Fibroblast of pulmonary artery (primary cell): ENCODE data around the gene RALY.

ENCODE experiments used
- DNase-seq: peaks from one replicate; pipeline ENCODE4 v3.0.0-alpha.2; 2010; ENCODE audit warnings: low read depth
- H3K4me3 ChIP-seq: replicated peaks from 2 replicates; pipeline ENCODE4 v1.5.1; 2011; ENCODE audit warnings: low read depth, mild to moderate bottlenecking, control low read depth, low read length, moderate library complexity
- TF ChIP-seq, protein P1 (sequence below): IDR thresholded peaks from 2 replicates; pipeline ENCODE4 v1.5.1; 2011; ENCODE audit warnings: mild to moderate bottlenecking, control low read depth, low read length, inconsistent platforms; ENCODE audit errors: missing control alignments

RALY gene

DNA sequence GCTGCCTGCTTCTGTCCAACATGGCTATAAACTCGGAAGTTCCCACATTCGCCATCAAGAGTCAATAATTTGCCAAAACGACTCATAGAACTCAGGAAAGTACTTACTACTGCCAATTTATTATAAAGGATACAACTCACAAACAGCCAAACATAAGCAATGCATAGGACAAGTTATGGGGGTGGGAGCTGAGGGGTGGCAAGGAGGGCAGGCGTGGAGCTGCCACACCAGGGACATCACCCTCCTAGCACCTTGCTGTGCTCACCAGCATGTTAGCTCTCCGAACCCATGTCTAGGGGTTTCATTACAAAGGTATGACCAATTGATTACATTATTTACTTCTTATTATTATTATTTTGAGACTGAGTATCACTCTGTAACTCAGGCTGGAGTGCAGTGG is 106.0 kb downstream of the RALY start:
- no peak for DNase-seq
- TF ChIP-seq, protein P1, sequence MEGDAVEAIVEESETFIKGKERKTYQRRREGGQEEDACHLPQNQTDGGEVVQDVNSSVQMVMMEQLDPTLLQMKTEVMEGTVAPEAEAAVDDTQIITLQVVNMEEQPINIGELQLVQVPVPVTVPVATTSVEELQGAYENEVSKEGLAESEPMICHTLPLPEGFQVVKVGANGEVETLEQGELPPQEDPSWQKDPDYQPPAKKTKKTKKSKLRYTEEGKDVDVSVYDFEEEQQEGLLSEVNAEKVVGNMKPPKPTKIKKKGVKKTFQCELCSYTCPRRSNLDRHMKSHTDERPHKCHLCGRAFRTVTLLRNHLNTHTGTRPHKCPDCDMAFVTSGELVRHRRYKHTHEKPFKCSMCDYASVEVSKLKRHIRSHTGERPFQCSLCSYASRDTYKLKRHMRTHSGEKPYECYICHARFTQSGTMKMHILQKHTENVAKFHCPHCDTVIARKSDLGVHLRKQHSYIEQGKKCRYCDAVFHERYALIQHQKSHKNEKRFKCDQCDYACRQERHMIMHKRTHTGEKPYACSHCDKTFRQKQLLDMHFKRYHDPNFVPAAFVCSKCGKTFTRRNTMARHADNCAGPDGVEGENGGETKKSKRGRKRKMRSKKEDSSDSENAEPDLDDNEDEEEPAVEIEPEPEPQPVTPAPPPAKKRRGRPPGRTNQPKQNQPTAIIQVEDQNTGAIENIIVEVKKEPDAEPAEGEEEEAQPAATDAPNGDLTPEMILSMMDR, result no peak
- H3K4me3 ChIP-seq, result no peak overlapping the region

DNA sequence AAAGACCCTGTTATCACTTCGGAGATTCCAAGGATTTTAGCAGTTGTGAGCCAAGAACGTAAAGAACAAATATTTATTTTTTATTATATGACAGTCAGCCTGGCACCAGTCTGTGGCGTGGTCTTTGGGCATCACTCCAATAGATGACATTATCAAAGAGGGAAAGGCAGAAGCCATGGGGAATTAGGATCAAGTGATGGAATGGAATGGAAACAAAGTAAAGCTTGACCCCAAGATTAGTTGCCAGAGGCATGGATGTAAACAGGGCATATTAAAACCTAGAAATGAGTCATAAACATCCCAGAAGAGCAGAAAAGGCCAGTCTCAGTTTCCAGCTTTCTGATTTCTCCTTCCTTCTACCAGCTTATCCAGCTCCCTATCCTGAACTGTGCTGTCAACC is 106.9 kb downstream of the RALY start:
- H3K4me3 ChIP-seq, result no peak overlapping the region
- no peak for DNase-seq
- TF ChIP-seq, protein P1, result no peak

DNA sequence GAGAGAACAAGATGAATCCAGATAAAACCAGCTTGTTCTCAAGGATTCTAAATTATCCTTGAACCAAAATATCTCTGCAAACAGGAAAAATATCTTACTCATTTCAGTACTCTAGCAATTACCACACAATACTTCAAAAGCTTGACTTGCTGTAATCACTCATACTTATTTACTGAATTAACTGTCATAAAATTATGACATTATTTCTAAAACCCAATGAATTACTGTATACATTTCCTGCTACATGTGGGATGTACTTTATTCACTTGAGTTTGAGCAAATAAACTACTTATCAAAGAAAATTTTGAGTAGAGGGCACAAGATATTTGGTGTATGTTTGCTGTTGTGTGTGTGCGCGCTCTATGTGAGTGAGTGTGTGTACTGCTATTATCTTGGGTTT is 108.6 kb downstream of the RALY start:
- no peak for DNase-seq
- no peak overlapping the region for H3K4me3 ChIP-seq
- TF ChIP-seq, protein P1, result no peak

DNA sequence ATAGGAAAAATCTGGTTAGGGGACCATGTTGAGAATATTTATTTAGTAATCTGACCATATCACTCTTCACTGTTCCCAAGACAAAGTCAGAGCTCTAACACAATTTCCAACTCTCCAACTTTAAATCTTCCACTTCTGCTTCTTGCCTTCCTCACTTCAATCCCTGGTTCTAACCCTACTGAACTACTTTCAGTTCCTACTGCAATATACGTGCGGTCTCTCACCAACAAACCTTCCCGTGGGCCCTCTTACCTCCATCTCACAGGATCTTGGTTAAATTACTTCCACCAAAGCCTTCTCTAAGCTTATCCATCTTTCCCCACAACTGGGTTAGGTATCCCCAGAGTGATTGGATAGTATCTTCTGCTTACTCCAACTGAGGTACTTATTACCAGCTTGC is 110.3 kb downstream of the RALY start:
- no peak for DNase-seq
- no peak overlapping the region for H3K4me3 ChIP-seq
- TF ChIP-seq, protein P1, result no peak

DNA sequence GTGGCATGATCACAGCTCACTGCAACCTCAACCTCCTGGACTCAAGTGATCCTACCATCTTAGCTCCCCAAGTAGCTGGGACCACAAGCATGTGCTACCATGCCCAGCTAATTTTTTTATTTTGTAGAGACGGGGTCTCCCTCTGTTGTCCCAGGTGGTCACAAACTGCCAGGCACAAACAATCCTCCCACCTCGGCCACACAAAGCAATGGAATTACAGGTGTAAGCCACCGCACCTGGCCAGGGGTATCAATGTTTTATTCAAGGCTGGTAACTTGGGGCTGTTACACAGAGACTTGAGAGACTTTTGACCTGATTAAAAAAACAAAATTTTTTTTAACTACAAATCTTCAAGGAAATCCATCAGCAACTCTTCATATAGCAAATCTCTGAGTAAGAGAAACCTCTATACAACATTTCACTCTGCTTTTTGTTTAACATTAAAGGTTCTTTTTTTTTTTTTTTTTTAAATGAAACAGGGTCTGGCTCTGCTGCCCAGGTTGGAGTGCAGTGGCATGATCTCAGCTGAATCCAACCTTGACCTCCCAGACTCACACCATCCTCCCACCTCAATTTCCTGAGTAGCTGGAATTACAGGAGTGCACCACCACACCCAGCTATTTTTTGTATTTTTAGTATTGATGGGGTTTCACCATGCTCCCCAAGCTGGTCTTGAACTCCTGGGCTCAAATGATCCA is 112.4 kb downstream of the RALY start:
- DNase-seq, result no peak
- no peak overlapping the region for H3K4me3 ChIP-seq
- TF ChIP-seq, protein P1, result no peak

DNA sequence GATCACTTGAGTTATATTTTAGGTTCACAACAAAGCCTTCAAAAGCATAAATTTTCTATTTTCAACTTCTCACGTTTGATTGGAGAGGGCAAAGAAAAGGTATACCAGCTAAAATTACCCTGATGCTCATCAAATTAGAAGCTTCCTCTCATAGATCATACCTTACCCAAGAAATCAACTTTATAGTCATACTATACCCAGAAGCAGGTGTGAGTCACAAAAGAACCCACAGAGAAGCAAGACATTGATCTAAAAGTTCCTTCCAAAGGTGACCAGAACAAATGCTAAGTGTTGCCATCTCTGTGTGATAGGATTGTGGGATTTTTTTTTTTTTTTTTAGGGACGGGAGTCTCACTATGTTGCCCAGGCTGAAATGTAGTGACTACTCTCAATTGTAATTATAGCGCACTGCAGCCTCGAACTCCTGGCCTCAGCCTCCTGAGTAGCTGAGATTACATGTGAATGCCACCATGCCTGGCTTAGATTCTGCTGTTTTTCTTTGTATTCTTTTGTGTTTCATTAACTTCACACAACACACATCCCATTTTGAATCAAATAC is 115.0 kb downstream of the RALY start:
- no peak for DNase-seq
- TF ChIP-seq, protein P1, result no peak
- H3K4me3 ChIP-seq, result no peak overlapping the region

DNA sequence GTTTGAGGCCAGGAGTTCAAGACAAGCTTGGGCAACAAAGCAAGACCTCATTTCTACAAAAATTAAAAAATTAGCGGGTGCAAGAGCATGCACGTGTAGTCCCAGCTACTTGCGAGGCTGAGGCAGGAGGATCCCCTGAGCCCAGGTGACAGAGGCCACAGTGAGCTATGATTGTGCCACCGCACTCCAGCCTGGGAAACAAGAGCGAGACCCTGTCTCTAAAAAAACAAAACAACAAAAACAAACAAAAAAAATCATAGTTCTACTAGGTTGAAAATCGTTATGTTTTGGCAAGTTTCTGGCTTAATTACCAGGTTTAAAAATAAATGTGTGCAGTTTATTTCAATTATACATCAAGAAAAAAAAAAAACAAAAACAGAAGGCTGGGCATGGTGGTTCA is 115.7 kb downstream of the RALY start:
- no peak overlapping the region for H3K4me3 ChIP-seq
- no peak for DNase-seq
- TF ChIP-seq, protein P1, result no peak
